Measurements from ENCODE around the gene TMEM82.

TMEM82 gene

DNA sequence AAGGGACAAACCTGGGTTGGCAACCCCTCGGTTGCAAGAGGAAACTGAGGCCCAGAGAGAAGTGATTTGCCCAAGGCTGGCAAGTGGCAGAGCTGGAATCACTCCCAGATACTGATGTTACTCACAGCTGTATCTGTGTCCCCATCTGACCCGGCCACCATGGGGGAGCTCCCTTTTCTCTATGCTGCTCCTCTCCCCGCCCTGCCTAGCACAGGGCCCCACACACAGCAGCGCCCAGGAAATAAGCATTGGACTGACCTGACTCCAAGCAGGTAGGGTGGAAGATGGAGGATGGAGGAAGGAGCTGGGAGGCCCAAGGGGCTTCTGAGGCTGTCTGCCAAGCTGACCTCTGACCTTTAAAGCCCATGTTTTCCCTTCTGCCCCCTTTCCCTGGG, 13.3 kb downstream of the TMEM82 start:
- DNase-seq (ENCODE audit: low read depth in 2 of 3, low spot score in 2 of 3) = no peak

DNA sequence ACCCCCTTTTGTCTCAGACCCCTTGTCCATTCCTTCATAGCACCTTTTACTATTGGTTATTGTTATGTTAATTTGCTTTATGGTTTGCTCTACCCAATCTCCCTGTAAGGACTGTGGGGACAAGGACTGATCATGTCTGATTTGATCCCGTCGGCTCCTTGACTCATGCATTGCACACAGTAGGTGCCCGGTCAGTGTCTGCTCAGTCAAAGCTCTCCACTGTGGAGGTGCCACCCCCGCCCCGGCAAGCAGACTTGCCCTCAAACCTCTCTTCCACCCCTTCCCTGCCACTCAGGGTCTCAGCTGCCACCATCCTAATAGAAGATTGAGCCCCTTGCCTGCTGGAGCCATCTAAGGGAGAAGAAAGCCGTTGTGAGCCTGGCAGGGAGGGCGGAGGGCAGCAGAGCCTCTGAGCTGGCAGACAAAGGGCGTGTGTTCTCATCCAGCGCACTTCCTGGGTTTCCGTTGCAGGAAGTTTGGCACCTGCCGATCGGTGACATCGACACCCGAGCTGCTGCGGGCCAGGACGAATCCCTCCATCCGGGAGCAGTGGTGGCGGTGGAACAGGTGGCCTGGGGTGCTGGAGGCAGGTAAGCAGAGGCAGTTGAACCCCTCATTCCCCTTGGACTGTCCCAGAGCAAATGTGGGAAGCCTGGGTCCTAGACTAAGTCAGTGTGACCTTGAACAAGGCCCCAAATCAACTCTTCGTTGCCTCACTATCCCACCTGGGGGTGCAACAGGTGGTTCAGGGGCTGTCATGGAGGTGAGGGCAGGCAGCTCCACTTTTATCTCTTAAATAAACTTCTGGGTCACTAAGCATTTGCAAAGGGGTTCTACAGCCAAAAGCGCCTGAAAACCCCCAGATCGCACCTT, 14.1 kb downstream of the TMEM82 start:
- DNase-seq (ENCODE audit: low read depth in 2 of 3, low spot score in 2 of 3) = no peak

DNA sequence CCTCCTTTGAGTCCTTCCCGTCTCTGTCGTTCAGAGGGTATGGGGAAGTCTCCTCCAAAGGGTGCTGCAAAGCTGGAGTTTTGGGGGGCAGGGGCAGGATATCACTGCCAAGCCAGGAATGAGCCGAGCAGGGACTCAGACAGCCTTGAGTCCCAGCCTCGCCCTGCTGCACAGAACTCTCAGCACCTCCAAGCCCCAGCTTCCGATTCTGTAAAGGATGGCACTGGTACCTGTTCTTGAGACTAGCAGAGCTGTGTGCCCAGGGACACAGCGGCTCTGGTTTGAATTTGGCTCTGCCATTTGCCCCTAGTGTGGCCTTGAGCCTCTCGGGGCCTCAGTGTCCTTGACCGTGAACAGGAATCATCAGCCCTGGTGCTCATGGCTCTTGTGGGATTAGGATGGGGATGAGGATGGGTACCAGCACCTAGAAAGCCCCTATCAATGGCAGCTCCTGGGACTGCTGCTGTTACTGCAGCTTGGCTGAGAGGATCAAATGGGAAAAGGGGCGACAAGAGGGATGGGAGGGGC, 14.8 kb downstream of the TMEM82 start:
- DNase-seq (ENCODE audit: low read depth in 2 of 3, low spot score in 2 of 3) = no peak

DNA sequence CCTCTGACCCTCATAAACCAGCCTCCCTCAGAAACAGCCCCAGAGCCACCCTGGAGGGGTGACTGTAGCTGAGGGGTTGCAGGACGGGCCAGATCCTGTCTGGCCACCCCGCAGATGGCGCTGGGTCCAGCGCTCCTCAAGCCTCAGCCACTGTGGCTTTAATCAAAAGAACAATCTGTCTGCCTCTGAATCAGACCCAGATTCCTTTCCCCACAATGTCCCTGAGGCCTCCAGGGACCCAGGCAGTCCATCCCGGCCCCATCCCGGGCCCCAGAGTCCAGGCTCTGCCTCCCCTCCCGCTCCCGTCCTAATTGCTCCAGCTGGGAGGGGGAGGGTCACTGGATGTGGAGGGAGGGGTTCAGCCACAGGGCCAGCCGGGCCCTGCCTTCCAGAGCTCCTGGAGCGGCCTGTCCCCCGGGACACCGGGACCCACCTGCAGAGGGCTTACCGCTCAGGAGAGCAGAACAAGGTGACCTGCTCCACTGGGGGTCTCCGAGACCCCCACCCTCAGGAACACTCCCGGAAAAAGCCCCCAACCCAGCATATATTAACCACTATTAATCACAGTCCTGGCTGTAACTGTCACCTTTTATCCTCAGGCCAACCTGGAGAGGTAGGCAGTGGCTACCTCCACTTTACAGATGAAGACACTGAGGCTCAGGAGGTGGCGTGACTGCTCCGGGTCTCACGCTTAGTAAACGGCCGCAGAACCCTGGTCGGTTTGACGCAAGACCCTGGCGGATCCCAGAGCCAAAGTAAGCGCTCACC, 15.5 kb downstream of the TMEM82 start:
- DNase-seq (ENCODE audit: low read depth in 2 of 3, low spot score in 2 of 3) = no peak

DNA sequence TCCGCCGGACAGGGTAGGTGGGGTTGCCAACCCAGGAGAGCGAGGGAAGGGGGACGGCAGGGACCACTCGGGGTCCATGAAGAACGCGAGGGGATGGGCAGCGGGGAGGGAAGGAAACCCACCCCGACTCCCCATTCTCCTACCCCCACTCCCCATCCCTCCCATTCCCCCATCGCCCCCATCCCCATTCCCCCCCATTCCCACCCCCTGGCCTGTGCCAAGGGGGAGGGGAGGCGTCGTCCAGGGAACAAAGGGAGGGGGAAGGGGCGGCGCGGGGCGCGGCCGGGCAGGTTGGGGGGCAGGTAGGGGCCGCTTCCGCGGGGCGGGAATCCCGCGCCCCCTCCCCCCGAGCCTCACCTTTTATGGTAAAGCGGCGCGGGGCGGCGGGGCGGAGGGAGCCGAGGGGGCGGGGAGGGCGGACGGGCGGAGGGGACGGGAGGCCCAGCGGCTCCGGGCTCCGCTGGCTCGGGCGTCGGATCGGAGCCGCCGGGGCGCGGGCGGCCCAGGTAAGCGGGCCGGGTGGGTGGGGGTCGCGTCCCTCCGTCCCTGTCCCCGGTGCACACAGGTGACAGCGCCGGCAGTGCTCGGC, 16.1 kb downstream of the TMEM82 start, which contains the start of gene FBLIM1:
FBLIM1 (plus strand) TSS at position 453 of the 589 bp plus-strand sequence. CDS start 6,189 bp downstream, outside the sequence.
- DNase-seq (ENCODE audit: low read depth in 2 of 3, low spot score in 2 of 3) = no peak

DNA sequence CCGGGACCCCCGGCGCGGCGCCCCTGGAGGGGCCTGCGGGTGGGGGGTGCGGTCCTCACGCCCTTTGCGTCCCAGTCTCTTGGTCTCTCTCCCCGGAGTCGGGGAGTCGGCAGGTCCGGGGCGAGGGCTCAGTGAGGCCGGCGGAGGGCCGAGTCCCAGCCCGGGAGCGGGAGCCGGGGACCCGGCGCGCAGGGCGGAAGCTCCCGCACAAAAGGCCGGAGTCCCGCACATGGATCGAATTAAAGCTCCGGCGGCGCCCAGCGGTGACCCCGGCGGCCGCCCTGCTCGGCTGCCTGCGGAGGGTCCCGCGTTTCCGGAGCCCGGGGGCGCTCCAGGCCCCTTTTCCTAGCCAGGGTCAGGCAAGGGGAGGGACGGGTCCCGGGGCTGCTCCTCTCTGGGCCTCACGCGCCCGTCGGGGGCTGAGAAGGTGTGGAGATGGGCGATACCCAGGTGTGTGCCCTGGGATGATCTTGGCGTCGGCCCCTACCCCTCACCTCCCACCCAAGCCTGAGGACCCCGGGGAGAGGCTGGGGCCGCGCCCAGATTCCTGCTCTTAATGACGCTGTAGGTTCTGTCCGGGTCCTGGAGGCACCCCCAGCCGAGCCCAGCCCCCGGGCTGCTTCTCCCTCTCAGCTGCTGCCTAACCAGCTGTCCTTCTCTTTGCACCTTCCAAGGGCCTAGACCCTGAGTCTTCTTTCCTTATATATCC, 16.8 kb downstream of the TMEM82 start:
- no peak for DNase-seq (ENCODE audit: low read depth in 2 of 3, low spot score in 2 of 3)

DNA sequence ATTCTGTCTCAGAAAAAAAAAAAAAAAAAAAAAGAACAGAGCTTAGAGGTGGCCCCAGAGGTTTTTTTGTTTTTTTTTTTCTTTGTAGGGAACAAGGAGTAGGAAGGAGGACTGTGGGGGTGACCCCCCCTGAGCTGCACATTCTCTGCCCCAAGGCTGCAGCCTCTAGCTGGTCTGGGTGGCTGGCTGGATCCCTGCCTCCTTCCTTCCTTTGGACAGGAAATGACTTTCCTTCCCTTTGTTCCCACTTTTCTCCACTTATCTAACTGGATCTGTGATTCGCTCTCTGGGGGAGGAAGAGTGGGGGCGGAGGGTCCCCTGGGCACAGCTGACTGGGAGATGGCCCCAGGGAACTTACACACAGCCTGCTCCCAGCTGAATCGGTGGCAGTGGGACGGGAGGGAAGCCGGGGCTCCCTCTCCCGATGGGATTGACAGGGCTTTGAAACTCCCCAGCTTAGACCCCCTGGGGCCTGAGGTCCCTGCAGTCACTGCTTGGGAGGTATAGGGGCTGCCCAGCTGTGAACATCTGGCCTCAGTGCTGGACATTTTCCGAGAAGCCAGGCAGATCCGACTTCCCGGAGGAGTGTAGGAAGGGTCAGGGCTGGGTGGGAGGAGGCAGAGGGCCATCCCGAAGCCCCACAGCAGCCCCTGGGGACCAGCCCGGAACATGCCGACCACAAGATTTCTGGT, 18.4 kb downstream of the TMEM82 start:
- no peak for DNase-seq (ENCODE audit: low read depth in 2 of 3, low spot score in 2 of 3)

DNA sequence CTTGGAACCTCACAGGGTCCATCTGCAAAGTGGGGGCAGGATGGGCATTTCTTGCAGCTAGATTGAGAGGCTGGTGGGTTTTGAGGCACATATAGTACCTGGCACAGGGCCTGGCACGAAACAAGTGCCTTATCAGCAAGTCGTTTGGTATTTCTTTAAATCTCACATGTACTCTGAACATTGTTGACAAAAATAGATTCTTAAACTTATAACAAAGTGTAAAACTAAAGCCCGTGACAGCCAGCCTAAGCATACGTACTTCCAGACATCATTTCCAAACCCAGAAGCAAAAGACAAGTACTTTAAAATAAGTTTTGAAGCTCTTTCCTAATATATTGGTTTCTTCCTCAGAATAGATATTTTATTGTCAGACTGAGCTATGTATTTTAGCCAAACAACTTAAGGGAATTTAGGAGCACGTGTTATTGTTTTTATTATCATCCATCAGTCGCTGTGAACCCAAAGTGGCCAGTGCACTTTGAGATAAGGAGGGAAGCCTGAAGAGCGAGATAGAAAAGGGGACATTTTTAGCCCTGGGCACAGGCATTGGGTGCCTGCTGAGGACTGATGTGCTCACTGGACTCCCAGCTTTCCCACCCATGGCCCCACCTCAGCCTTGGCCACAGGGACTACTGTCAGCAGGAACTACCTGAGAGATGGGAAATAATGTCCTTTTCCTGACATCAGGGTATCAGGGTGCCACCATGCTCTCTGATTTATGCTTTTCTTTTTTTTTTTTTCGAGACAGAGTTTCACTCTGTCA, 19.2 kb downstream of the TMEM82 start:
- DNase-seq (ENCODE audit: low read depth in 2 of 3, low spot score in 2 of 3) = no peak

DNA sequence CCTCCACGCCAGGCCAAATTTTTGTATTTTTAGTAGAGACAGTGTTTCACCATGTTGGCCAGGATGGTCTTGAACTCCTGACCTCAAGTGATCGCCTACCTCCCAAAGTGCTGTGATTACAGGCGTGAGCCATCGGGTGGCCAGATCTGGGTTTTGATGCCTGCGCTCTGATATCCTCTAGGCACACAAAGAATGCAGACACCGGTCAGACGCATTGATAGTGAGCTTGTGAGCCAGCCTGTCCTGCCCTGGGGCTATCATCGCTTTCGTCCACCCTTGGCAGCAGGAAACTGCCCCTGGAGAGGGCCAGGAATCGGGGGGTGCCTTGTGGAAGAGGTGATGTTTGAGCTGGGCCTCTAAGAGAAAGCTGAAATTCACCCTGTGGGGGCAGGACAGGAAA, 20.2 kb downstream of the TMEM82 start:
- DNase-seq (ENCODE audit: low read depth in 2 of 3, low spot score in 2 of 3) = no peak

DNA sequence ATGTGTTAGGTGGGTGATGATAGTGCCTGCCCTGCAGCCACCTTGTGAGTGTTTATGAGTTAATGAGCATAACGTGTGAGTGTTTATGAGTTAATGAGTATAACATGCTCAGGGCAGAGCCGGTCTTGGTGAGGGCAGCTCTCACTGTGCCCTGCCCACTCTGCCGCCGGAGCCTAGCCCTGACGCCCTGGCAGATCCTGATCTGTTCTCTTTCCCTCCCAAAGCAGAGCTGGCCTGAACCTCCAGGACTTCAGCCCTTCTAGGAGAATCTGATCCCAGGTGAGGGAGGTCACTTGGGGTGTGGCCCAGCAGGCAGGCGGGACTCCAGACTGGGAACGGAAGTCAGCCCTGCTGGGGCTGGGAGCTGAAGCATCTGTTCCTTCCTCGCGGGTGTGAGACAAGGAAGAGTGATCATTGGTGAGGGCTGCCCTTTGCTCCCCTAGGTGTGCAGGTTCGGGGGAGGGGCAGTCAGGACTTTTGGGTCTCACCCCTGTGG, 22.0 kb downstream of the TMEM82 start:
- DNase-seq (ENCODE audit: low read depth in 2 of 3, low spot score in 2 of 3) = no peak

DNA sequence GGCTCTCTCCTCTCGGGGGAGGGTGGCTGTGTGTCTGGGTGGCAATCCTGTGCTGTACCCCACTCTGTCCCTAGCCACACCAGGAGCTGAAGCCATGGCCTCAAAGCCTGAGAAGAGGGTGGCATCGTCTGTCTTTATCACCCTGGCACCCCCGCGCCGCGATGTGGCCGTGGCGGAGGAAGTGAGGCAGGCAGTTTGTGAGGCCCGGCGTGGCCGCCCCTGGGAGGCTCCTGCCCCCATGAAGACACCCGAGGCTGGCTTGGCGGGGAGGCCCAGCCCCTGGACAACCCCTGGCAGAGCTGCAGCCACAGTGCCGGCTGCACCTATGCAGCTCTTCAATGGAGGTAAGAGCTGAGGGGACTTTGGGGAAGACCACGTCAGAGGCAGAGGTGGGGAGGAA, 22.6 kb downstream of the TMEM82 start:
- DNase-seq (ENCODE audit: low read depth in 2 of 3, low spot score in 2 of 3) = no peak

DNA sequence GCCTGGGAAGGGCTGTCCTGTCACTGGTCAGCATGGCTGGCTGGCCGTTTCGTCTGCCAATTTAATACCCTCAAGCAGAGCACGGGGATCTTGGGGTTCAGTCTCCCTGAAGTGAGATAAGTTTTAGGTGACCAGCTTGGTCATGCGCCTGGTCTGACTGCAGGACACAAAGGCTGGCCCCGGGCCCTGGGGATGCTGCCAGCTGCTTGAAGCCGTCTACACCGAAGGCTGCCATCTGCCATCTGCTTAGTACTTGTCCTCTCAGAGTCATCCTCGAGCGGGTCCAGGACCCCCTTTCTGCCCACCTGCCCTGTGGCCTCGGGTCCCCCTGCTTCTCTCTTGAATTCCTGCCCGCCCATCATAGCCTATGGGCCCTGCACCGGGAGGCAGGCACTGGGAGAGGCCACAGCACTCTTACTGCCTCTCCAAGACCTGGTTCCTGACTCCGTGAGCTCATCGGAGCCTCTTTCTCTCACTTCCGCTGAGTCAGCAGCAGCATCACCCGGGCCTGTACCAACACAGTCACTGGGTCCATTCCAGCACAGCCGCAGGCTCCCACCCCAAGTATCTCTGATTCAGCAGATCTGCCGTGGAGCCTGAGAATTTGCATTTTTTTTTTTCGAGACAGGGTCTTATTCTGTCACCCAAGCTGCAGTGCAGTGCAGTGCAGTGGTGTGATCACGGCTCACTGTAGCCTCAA, 23.3 kb downstream of the TMEM82 start:
- DNase-seq (ENCODE audit: low read depth in 2 of 3, low spot score in 2 of 3) = no peak

DNA sequence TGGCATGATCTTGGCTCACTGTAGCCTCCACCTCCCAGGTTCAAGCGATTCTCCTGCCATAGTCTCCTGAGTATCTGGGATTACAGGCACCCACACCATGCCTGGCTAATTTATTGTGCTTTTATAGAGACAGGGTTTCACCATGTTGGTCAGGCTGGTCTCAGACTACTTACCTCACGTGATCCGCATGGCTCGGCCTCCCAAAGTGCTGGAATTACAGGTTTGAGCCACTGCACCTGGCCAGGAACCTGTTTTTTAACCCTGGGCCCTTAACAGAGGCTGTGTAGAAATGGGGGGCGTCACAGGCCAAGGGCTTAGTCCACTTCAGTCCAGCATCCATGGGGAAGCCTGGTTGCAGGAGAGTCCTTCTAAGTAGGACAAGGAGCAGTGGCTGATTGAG, 25.6 kb downstream of the TMEM82 start:
- DNase-seq (ENCODE audit: low read depth in 2 of 3, low spot score in 2 of 3) = no peak

DNA sequence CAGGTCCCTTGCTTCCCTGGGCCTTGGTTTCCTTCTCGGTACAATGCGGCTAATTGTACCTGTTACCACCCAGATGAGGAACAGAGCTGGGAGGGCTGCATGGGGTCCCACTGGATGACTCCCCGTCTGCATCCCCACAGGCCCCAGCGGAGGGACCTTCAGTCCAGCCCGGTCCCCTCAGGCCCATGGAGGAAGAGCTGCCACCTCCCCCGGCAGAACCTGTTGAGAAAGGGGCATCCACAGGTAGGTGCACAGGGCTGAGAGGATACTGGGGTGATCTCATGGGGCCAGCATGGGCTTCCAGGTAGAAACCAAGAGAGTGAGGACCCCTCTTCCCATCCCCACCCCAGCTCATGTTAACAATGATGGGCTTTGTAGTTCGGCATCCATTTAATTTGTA, 26.1 kb downstream of the TMEM82 start:
- no peak for DNase-seq (ENCODE audit: low read depth in 2 of 3, low spot score in 2 of 3)

DNA sequence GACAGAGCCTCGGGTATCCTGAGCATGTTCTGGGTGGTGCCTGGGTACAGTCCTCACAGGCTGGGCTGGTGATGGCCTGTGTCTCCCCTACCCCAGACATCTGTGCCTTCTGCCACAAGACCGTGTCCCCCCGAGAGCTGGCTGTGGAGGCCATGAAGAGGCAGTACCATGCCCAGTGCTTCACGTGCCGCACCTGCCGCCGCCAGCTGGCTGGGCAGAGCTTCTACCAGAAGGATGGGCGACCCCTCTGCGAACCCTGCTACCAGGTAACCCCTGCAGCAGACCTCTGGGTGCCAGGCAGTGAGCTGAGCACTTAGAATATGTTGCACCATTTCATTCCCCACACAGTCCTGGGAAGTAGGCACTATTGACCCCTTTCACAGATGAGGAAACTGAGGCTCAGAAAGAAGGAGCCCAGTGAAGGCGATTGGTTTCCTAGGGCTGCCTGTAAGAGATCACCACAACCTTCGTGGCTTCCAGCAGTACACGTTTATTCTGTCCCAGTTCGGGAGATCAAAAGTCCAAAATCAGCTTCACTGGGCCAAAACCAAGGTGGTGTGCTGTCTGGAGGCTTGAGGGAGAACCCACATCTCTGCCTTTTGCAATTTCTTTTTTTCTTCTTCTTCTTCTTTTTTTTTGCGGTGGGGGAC, 28.1 kb downstream of the TMEM82 start:
- DNase-seq (ENCODE audit: low read depth in 2 of 3, low spot score in 2 of 3) = no peak

DNA sequence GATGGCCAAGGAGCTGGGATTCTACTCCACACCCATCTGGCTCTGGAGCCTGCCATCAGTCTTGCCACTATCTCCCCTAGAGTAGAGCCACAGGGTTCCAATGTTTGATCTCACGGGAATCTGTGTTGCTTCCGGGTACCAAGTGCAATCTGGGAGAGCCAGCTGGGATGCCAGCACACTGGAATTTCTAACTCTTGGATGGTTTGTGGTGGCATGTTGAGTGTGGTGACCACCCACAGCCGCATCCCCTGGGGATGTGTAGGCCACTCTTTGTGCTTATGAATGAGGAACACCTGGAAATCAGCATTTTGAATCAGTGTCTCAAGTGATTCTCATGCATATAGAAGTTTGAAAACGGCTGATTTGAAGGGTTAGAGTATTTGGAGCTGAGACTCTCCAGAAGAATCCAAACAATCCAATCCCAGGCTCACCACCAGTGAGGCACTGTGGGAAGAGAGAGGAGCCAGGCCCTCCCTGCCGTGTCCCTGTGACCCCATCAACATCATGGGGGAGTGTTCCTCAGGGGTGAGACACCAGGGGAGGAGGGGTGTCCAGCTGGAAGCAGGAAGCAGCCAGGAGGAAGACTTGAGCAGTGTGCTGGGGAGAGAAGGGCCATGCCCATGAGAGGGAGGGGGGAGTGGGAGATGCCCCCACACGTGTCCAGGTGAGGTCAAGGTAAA, 29.7 kb downstream of the TMEM82 start:
- no peak for DNase-seq (ENCODE audit: low read depth in 2 of 3, low spot score in 2 of 3)

DNA sequence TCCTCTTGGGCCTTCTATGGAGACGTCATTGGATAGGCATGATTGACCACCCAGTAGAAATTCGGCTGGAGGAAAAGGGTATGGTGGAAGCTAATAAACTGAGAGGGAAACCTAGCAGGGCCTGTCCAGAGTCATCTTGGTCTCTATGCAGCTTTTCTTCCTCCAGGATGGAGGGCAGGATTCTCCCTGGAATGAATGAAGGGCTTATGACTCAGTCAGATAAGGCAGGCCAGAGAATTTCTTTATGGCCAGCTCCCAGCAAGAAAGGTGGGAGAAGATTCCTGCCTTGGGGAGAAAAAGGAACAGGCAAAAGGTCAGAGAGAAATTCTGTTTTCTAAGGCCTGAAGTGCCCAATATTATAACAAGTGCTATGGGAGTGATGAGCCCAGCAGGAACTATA, 33.4 kb downstream of the TMEM82 start:
- DNase-seq (ENCODE audit: low read depth in 2 of 3, low spot score in 2 of 3) = no peak

All from activated CD8-positive, alpha-beta memory T cell treated with anti-CD3 and anti-CD28 coated beads for 48 hours (primary cell).